Sigmoid colon (tissue), 4 donors: Measurements from ENCODE around the gene ZRSR2.

Experiments used
- CTCF ChIP-seq, 4 experiments: fragments of 450-650 bp in 3 of 4; fragments of 200-600 bp in 1 of 4; IDR thresholded peaks; one replicate each; pipeline ENCODE4 v1.5.1; 2016 to 2019; ENCODE audit warnings: antibody characterized with exemption in 4 of 4, mild to moderate bottlenecking in 3 of 4, moderate library complexity in 2 of 4
- EP300 ChIP-seq, 4 donors: sonication (generic); formaldehyde crosslinking; IDR thresholded peaks; one replicate each; pipeline ENCODE4 v1.6.1; 2017; ENCODE audit warnings: antibody characterized with exemption in 4 of 4
- POLR2A ChIP-seq, 2 donors: fragments of 450-650 bp; IDR thresholded peaks; one replicate each; pipeline ENCODE4 v1.6.1; 2016; ENCODE audit warnings: antibody characterized with exemption in 2 of 2, mild to moderate bottlenecking in 2 of 2, moderate library complexity in 2 of 2
- POLR2AphosphoS5 ChIP-seq, 4 donors: sonication (generic); formaldehyde crosslinking; IDR thresholded peaks; one replicate each; pipeline ENCODE4 v1.6.1; 2017; ENCODE audit warnings: antibody characterized with exemption in 4 of 4

GRCh38 chrX:15854712-15855567, 64.7 kb downstream of the ZRSR2 start, which contains the start of gene AP1S2:
- TF ChIP-seq CTCF (IDR thresholded peaks at IDR 0.05) (no peak), POLR2AphosphoS5 (IDR thresholded peaks at IDR 0.05) (peak; percentile 67 to 84 (median 82)), EP300 (IDR thresholded peaks at IDR 0.05) (no peak), POLR2A (IDR thresholded peaks at IDR 0.05) (peak; percentile 24 to 25)
